ENCODE measurements around the gene MYO15B. TPM values are rescaled to one million over a fixed set of nuclear protein-coding genes. Genes with fewer than 3 reads are reported as not detected.

Gene MYO15B
- total RNA-seq, 1 experiment from 2014 or later, result 30.3 TPM

DNA sequence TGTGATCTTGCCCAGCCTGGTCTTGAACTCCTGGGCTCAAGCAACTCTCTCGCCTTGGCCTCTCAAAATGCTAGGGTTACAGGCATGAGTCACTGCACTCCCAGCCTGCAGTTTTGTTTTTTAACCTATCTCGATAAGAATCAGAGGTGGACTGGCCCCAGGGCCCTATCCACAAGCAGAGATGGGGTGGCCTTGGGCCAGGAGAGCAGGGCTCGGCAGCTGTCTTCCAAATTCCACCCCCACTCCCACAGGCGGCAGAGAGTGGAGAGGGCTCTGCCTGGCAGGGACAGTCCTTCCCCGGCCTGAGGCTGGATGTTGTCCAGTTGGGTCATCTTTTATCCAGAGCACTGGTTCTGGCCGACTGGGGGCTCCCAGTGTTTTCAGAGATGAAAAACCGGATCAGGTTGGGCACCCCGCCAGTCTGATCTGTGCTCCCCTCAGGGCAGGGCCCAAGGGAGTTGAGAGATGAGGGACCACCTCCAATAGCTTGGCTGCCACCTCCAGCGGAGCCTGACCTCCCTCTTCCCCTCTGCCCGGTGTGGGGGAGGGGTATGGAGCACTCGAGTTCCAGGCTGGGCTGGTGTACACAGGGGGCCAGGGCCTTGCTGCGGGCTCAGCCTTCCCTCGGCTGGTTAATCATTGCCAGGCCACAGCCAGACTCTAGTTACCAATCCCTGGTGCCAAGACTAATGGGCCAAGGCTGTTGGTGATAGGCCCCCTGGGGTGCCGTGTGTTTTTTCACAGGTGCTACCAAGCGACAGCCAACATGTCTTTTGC, 30.3 kb upstream of the MYO15B start:
- RAD21 ChIA-PET (ENCODE audit: low non-redundant PET in 1 of 2, low total read pairs in 2 of 2, uncharacterized antibody in 2 of 2, unreplicated experiment in 2 of 2), result no interaction called here
- CTCF ChIA-PET, result no interaction called here
- peaks cover 8% of the 10 kb centered on the region in 2 experiments; a peak in 3 of 4 replicates for H3K36me3 ChIP-seq (ENCODE audit: control insufficient read depth in 1 of 2, insufficient read depth in 2 of 2, low read length in 2 of 2)
- no TSS peak for BruUV-seq (replicated peaks)
- ATAC-seq, result peak; percentile 79
- no peaks in the 10 kb centered on the region for H4K20me1 ChIP-seq (ENCODE audit: insufficient read depth)
- no peak overlapping the region for H2AFZ ChIP-seq (ENCODE audit: low read depth, low read length, poor library complexity, severe bottlenecking)
- H3K27ac ChIP-seq (ENCODE audit: low read depth, low read length), result peak overlapping the region; percentile 86
- no peaks in the 10 kb centered on the region for H3K9me2 ChIP-seq (ENCODE audit: insufficient read depth)
- no peak for DNase-seq (ENCODE audit: low read depth, low spot score)
- H3K79me2 ChIP-seq (ENCODE audit: insufficient read depth, low read length), result peaks cover 20% of the 10 kb centered on the region; the same call in 1 of the 2 replicates
- intact Hi-C loops (cut with micrococcal nuclease), result no loop called here
- H3K4me2 ChIP-seq (ENCODE audit: low read length), result peak overlapping the region; percentile 70
- peaks cover 32 to 41% of the 10 kb centered on the region in 2 experiments for H3K4me1 ChIP-seq (ENCODE audit: control insufficient read depth in 1 of 2, insufficient read depth in 2 of 2, low read length in 2 of 2)
- no peak for TF ChIP-seq ZNF274 (IDR thresholded peaks at IDR 0.05; ENCODE audit: low read depth, low read length)
- TF ChIP-seq ELF1 (IDR thresholded peaks at IDR 0.05; ENCODE audit: borderline replicate concordance, low read depth), result no peak
- TF ChIP-seq POLR2AphosphoS5 (IDR thresholded peaks at IDR 0.05; ENCODE audit: low read depth, low read length), result no peak
- TF ChIP-seq TCF7L2 (IDR thresholded peaks at IDR 0.05; ENCODE audit: borderline replicate concordance, extremely low read depth, insufficient read depth, insufficient read length), result no peak
- no peak for TF ChIP-seq FOSL1 (IDR thresholded peaks at IDR 0.05; ENCODE audit: low read depth)
- peak overlapping the region; percentile 9 to 12; a peak in 3 of 4 replicates for H3K4me3 ChIP-seq (replicated peaks in 1 of 2; ENCODE audit: low read depth in 1 of 2, low read length in 2 of 2)
- H3K27me3 ChIP-seq (ENCODE audit: insufficient read depth, low read length), result no peaks in the 10 kb centered on the region
- POLR2A ChIA-PET, result no interaction called here
- peak overlapping the region; percentile 41 for H3K9ac ChIP-seq (ENCODE audit: low read length)
- H3K9me3 ChIP-seq (ENCODE audit: control insufficient read depth in 1 of 2, insufficient read depth in 1 of 2, low read depth in 1 of 2, low read length in 2 of 2), result no peaks in the 10 kb centered on the region

DNA sequence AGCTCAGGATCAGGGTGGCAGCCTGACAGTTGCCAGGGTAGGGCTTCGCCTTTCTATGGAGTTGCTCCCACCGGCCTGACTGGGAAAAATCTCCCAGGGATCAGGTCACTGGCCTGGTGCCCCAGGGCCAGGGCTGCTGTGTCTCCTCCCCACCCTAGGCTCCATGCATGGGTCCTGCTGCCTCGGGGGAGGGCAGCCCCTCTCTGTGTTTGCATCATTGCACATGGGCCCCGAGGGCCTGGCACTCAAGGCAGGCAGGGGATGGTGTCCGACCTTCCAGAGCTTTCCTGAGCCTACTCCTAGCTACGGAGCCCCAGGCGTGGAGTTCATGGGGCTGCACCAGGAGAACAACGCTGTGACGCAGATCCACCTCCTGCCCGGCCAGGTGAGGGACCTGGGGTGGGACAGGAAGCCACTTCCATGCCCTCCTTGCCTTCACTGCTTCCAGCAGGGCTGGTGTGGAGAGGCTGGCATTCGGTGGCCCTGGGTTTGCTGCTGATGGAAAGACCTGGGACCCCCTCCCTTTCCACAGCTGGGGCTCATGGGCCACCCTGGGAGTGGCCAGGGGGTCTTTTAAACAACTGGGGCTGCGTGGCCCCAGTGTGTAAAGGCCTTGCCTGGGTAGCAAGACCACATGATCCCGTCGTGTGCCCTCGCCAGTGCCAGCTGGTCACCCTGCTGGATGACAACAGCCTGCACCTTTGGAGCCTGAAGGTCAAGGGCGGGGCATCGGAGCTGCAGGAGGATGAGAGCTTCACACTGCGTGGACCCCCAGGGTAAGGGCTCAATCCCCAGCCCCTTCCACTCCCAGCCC, 29.5 kb upstream of the MYO15B start:
- peak overlapping the region; percentile 86 for H3K27ac ChIP-seq (ENCODE audit: low read depth, low read length)
- TF ChIP-seq EGR1 (IDR thresholded peaks at IDR 0.05; ENCODE audit: low read depth) (no peak), YY1 (IDR thresholded peaks at IDR 0.05; ENCODE audit: extremely low read depth, insufficient replicate concordance, low read depth, low read length) (no peak), CEBPB (IDR thresholded peaks at IDR 0.05; ENCODE audit: low read depth) (no peak), ZNF274 (IDR thresholded peaks at IDR 0.05; ENCODE audit: low read depth, low read length) (no peak), ELF1 (IDR thresholded peaks at IDR 0.05; ENCODE audit: borderline replicate concordance, low read depth) (no peak), FOSL1 (IDR thresholded peaks at IDR 0.05; ENCODE audit: low read depth) (no peak), SP1 (IDR thresholded peaks at IDR 0.05; ENCODE audit: low read depth) (no peak), RAD21 (IDR thresholded peaks at IDR 0.05; ENCODE audit: low read depth) (no peak)
- TF ChIP-seq, protein P1, sequence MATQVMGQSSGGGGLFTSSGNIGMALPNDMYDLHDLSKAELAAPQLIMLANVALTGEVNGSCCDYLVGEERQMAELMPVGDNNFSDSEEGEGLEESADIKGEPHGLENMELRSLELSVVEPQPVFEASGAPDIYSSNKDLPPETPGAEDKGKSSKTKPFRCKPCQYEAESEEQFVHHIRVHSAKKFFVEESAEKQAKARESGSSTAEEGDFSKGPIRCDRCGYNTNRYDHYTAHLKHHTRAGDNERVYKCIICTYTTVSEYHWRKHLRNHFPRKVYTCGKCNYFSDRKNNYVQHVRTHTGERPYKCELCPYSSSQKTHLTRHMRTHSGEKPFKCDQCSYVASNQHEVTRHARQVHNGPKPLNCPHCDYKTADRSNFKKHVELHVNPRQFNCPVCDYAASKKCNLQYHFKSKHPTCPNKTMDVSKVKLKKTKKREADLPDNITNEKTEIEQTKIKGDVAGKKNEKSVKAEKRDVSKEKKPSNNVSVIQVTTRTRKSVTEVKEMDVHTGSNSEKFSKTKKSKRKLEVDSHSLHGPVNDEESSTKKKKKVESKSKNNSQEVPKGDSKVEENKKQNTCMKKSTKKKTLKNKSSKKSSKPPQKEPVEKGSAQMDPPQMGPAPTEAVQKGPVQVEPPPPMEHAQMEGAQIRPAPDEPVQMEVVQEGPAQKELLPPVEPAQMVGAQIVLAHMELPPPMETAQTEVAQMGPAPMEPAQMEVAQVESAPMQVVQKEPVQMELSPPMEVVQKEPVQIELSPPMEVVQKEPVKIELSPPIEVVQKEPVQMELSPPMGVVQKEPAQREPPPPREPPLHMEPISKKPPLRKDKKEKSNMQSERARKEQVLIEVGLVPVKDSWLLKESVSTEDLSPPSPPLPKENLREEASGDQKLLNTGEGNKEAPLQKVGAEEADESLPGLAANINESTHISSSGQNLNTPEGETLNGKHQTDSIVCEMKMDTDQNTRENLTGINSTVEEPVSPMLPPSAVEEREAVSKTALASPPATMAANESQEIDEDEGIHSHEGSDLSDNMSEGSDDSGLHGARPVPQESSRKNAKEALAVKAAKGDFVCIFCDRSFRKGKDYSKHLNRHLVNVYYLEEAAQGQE (IDR thresholded peaks at IDR 0.05; ENCODE audit: low read depth), result no peak

More for the DNA sequence above, 29.5 kb upstream of the MYO15B start:
- no TSS peak for BruUV-seq (replicated peaks)
- intact Hi-C loops (cut with micrococcal nuclease), result no loop called here
- no peak for DNase-seq (ENCODE audit: low read depth, low spot score)
- Histone ChIP-seq H3K9ac (ENCODE audit: low read length) (no peak overlapping the region), H3K9me3 (ENCODE audit: control insufficient read depth in 1 of 2, insufficient read depth in 1 of 2, low read depth in 1 of 2, low read length in 2 of 2) (no peaks in the 10 kb centered on the region), H3K4me3 (replicated peaks in 1 of 2; ENCODE audit: low read depth in 1 of 2, low read length in 2 of 2) (no peak overlapping the region; a peak in 1 of 4 replicates), H3K4me1 (ENCODE audit: control insufficient read depth in 1 of 2, insufficient read depth in 2 of 2, low read length in 2 of 2) (peaks cover 32 to 36% of the 10 kb centered on the region in 2 experiments), H3K9me2 (ENCODE audit: insufficient read depth) (no peaks in the 10 kb centered on the region), H3K4me2 (ENCODE audit: low read length) (peak overlapping the region; percentile 70), H3K79me2 (ENCODE audit: insufficient read depth, low read length) (peaks cover 20% of the 10 kb centered on the region; the same call in 1 of the 2 replicates), H3K27me3 (ENCODE audit: insufficient read depth, low read length) (no peaks in the 10 kb centered on the region), H2AFZ (ENCODE audit: low read depth, low read length, poor library complexity, severe bottlenecking) (no peak overlapping the region), H4K20me1 (ENCODE audit: insufficient read depth) (no peaks in the 10 kb centered on the region), H3K36me3 (ENCODE audit: control insufficient read depth in 1 of 2, insufficient read depth in 2 of 2, low read length in 2 of 2) (peaks cover 8 to 12% of the 10 kb centered on the region in 2 experiments; a peak in 3 of 4 replicates)
- CTCF ChIA-PET, result no interaction called here
- RAD21 ChIA-PET (ENCODE audit: low non-redundant PET in 1 of 2, low total read pairs in 2 of 2, uncharacterized antibody in 2 of 2, unreplicated experiment in 2 of 2), result no interaction called here
- ATAC-seq, result no peak
- POLR2A ChIA-PET, result no interaction called here

All from HCT116 (cell line).